GM18873 (cell line): ENCODE data around the gene OR2T10.
A peak's percentile ranks its signal among the peaks of the same experiment; 100 is the strongest.
"Not testable (repeated sequence)": the region's sequence is repeated elsewhere in the genome, so short reads cannot be mapped to it uniquely, and the experiment has no call there.

ENCODE experiments used
- ATAC-seq: cut with Tn5 transposase; IDR thresholded peaks from one replicate; pipeline ENCODE4 v1.9.1; 2021; ENCODE audit warnings: mild to moderate bottlenecking, moderate library complexity, moderate number of reproducible peaks; ENCODE audit not compliant: unreplicated experiment, low FRiP score

Gene OR2T10

DNA sequence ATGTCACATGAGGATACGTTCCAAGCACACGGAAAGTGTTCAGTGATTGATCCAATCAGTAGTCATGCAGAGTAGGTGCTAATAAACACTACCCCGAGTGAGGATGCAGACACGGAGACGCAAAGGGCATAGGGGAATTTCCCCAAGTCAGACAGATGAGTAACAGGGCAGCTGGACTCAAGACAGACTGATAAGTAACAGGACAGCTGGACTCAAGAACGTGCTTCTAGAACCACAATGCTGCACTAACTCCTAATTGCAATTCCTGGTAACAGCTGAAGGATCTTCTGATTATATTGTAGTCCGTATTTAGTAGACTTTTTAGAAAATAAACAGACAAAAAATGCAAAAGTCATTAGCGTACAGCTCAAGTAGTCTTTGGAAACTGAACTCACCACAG is 1.9 kb upstream of the OR2T10 start:
- ATAC-seq, result no peak

GRCh38 chr1:248596615-248597014 is 885 bp downstream of the OR2T10 start:
- no peak for ATAC-seq

DNA sequence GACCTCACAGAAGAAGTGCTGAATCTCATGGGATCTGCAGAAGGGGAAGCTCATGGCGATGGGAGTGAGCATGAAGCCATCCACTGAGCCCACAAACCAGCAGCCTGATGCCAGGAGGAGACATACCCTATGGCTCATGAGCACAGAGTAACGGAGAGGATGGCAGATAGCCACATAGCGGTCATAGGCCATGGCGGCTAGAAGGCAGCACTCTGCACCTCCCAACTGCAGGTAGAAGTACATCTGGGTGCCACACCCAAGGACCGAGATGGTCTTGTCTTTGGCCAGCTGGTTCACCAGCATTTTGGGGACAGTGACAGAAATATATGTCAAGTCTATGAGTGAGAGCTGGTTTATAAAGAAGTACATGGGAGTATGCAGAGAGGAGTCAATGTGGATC is 4.3 kb downstream of the OR2T10 start:
- ATAC-seq, result no peak

DNA sequence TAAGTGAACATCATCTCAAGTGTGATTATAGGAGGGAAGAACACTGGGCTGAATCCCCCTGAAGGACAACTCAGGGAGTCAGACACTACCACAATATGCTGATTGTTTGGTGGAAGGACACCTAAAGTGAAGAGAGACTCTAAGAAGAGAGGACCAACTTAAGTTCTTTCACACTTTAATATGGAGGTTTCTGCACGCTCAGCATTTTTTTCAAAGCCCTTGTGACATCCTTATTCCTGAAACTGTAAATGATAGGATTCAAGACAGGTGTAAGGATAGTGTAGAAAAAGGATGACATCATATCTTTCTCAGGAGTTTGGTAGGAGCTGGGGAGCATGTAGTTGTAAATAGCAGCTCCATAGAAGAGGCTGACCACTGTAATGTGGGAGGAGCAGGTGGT is 4.8 kb downstream of the OR2T10 start:
- no peak for ATAC-seq

- ATAC-seq, result no peak
Observed at GRCh38 chr1:248590055-248590454, 7.4 kb downstream of the OR2T10 start.

DNA sequence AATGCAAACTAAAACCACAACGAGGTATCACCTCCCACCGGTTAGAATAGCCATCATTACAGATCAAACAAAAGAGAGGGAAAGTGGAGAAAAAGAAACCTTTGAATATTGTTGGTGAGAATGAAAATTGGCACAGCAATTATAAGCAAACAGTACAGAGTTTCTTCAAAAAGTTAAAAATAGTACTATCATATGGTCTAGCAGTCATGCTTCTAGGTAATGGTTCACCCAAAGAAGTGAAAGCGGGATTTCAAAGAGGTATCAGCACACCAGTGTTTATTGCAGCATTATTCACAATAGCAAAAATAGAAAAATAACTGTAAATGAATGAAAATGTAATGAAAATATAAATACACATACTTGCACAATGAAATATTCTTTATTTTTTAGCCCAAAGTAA is 8.2 kb downstream of the OR2T10 start:
- no peak for ATAC-seq

DNA sequence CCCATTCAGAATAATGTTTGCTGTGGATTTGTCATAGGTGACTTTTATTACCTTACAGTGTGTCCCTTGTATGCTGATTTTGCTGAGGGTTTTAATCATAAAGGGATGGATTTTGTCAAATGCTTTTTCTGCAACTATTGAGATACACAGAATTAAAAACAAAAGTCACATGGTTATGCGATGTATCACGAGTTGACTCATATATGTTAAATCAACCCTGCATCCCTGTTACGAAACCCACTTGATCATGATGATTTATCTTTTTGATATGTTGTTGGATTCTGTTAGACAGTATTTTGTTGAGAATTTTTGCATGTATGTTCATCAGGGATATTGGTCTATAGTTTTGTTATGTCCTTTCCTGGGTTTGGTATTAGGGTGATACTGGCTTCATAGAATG is 12.2 kb downstream of the OR2T10 start:
- ATAC-seq, result no peak

DNA sequence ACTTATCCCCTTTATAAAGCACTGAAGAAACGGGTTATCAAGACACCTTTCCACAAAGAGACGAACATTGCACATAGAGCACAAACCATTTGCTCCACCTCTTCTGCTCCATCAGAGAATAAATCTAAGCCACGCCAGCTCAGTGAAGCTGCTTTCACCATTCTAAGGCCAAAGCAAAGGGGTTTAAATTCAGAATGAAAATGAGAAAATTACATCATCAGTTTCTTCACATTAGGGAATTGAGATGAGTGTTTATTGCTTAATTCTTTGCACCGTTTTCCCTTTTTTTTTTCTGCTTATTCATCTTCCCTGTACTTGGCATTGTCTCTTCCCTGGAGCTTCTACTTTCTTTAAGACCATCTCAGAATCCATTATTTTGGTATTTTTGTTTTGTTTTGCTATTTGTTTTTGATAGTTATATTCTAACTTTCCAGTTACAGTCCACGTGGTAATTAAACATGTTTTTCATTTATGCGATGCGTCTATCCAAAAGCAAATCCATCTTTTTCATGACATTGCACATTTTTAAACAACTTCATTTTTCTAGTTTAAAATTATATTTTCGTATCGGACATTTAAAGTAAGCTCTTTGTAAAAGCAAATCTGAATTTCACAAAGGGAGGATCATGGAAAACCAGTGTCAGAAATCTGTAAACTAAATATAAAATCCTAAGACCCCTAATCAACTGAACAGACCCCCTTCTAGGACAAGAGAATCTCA is 21.1 kb downstream of the OR2T10 start:
- ATAC-seq, result no peak

GRCh38 chr1:248574657-248575056 is 22.8 kb downstream of the OR2T10 start, which contains the start of gene OR2T34:
Gene OR2T34 (minus strand): TSS chr1:248574757. CDS start chr1:248574757, 0 bp downstream.
- not testable (repeated sequence) for ATAC-seq

- not testable (repeated sequence) for ATAC-seq
Observed at GRCh38 chr1:248573856-248574255, 23.6 kb downstream of the OR2T10 start.

- ATAC-seq, result not testable (repeated sequence)
Observed at GRCh38 chr1:248572049-248572448, 25.5 kb downstream of the OR2T10 start.

GRCh38 chr1:248570811-248571210 is 26.7 kb downstream of the OR2T10 start:
- ATAC-seq, result not testable (repeated sequence)

DNA sequence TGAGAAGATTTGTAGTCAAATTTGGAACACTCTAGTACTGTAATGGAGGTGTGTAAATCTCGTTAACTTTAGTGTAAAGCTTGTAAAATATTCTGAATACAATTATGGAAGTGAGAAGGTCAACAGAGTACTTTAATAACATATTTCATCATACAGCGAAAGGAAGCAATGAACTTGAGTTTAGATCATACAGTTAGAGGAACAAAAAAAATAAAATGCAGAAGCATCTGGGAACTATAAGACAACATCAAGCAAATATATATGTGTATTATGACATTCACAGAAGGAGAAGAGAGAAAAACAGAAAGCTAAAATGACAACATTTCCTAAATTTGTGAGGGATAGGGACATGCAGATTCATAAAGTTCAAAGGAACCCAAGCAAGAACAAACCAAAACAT is 28.5 kb downstream of the OR2T10 start:
- not testable (repeated sequence) for ATAC-seq

DNA sequence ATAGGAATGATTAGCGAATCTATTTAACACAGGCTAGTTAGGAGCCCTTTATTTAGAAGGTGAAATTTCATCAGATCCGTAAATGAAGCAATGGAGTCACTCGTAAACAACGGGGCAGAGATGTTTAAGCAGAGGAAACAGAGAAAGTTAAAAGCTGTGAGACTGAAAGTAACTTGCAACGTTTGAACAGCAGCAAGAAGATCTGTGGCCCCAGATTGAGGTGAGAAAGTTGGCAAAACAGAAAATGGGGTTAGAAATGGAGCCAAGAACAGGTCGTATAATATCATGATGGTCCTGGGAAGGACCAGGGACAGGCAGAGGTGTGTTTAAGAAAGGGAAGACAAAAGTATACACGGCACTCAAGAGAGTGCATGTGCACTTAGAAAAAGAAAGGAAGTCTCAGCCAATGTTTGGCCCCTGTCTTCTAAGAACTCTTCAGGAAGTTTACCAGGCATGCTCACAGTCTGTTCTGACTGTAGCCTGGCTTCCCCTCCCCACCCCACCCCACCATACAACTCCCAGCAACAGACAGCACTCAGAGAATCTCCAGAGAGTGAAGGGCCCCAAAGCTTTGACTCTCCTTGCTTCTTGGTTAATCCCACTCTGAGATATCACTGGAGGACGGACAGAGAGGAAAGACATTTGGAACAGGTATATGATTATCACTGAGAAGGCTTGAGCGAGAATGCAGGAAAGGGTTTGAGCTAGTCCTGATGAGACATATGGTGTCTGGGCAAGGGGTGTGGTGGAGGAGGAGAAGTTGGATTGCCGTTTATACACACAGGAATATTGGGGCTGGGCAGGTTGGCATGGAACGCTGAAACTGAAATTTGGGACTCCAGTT is 31.7 kb downstream of the OR2T10 start:
- peak; percentile 63 for ATAC-seq

- ATAC-seq, result not testable (repeated sequence)
Observed at GRCh38 chr1:248562672-248563071, 34.8 kb downstream of the OR2T10 start, which contains the start of gene OR2T29. Gene OR2T29 (minus strand): TSS chr1:248562772. CDS start chr1:248559491, 3,281 bp downstream.

DNA sequence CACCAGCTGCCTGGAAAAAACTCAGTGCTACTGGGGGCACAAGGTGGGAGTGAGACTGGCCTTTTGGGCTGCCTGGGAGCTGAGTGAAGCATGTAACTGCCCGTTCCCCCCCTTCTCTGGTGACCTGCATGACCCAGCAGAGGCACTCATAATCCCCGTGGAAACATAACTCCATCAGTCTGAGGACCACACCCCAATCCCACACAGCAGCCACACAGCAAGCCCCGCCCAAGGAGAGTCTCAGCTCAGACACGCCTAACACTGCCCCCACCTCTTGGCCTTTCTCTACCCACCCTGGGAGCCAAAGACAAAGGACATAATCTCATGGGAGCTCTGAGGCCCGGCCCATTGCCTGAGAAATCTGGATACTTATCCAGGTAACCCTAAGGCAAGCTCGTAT is 46.5 kb downstream of the OR2T10 start:
- not testable (repeated sequence) for ATAC-seq

DNA sequence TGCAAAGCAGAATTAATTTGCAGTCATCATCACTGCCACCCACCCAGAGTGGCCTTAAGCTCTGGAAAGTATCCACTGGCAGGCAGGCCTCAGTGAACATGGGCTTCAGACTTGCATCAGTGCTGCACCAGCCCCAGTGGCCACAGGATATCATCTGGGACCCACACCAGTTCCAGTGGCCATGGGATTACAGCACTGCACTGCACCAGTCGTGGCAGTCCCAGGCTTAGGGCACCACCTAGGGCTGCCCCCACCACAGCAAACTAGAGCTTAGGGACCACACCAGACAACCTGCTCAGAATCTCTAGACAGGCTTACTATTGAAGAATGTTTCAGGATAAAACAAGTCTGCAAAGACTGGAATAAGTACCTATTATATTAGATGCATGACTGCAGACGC is 50.1 kb downstream of the OR2T10 start:
- not testable (repeated sequence) for ATAC-seq
